ENCODE measurements around the gene SCARF1. TPM values are rescaled to one million over a fixed set of nuclear protein-coding genes. Genes with fewer than 3 reads are reported as not detected.

Gene SCARF1
- total and polyA plus RNA-seq, 7 donors, result 2.0 to 8.9 (median 5.2) TPM

- no peaks in the 10 kb centered on the region for H3K4me1 ChIP-seq
- TF ChIP-seq CTCF (IDR thresholded peaks at IDR 0.05), result no peak
- no peaks in the 10 kb centered on the region for H3K27me3 ChIP-seq (ENCODE audit: insufficient read depth in 3 of 3, low read length in 2 of 3)
- H3K27ac ChIP-seq, result no peak overlapping the region
- ATAC-seq (no peak), DNase-seq (no peak)
- H3K9me3 ChIP-seq, result no peaks in the 10 kb centered on the region
- H3K36me3 ChIP-seq (ENCODE audit: insufficient read depth in 1 of 2, low read depth in 1 of 2), result peaks cover 0 to 48% of the 10 kb centered on the region in 2 donors
- intact Hi-C loops (cut with DNase I), result no loop called here
- H3K4me3 ChIP-seq, result no peak overlapping the region
- WGBS, 3 donors, result 70 to 72% (median 71%) methylated on average over 16 of the region's 16 CpGs
These were observed 33.1 kb downstream of the SCARF1 start for GRCh38 chr17:1612400-1612799.

DNA sequence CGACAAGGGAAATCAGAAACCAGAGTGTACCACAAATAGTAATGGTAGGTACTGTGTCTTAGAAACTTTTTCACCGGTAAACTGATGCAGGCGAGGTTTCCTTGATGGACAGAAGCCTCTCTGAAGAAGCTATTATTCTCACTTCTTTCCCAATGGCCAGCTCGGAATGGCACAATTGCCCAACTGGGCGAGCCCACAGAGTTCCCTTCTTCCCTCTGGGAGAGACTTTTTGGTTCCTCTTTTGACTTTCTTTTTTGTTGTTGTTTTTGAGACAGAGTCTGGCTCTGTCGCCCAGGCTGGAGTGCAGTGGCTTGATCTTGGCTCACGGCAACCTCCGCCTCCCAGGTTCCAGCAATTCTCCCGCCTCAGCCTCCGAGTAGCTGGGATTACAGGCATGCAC lies 33.8 kb downstream of the SCARF1 start:
- ATAC-seq, result no peak
- 87 to 88% (median 87%) methylated on average over 10 of the region's 10 CpGs for WGBS, 3 donors

GRCh38 chr17:1608676-1609075 lies 36.9 kb downstream of the SCARF1 start:
- ATAC-seq, result no peak
- Histone ChIP-seq H3K27me3 (ENCODE audit: insufficient read depth in 3 of 3, low read length in 2 of 3) (no peaks in the 10 kb centered on the region), H3K36me3 (ENCODE audit: insufficient read depth in 1 of 2, low read depth in 1 of 2) (peaks cover 0 to 32% of the 10 kb centered on the region in 2 donors), H3K4me3 (no peak overlapping the region), H3K27ac (no peak overlapping the region), H3K9me3 (no peaks in the 10 kb centered on the region), H3K4me1 (peaks cover 14% of the 10 kb centered on the region)
- WGBS, 3 donors, result 95 to 96% (median 95%) methylated on average over 7 of the region's 7 CpGs
- intact Hi-C loops (cut with DNase I), result no loop called here
- TF ChIP-seq CTCF (IDR thresholded peaks at IDR 0.05), result no peak
- DNase-seq, result no peak

More for the DNA sequence above, 33.8 kb downstream of the SCARF1 start:
- Histone ChIP-seq H3K36me3 (ENCODE audit: insufficient read depth in 1 of 2, low read depth in 1 of 2) (peaks cover 0 to 43% of the 10 kb centered on the region in 2 donors), H3K27ac (no peak overlapping the region), H3K27me3 (ENCODE audit: insufficient read depth in 3 of 3, low read length in 2 of 3) (no peaks in the 10 kb centered on the region), H3K4me3 (no peak overlapping the region), H3K9me3 (no peaks in the 10 kb centered on the region), H3K4me1 (no peaks in the 10 kb centered on the region)
- intact Hi-C loops (cut with DNase I), result no loop called here
- TF ChIP-seq CTCF (IDR thresholded peaks at IDR 0.05), result no peak
- no peak for DNase-seq

- ATAC-seq (no peak), DNase-seq (no peak)
- TF ChIP-seq CTCF (IDR thresholded peaks at IDR 0.05), result no peak
- WGBS, 3 donors, result 91 to 92% (median 91%) methylated on average over 5 of the region's 5 CpGs
- intact Hi-C loops (cut with DNase I), result no loop called here
- Histone ChIP-seq H3K27me3 (ENCODE audit: insufficient read depth in 3 of 3, low read length in 2 of 3) (no peaks in the 10 kb centered on the region), H3K4me1 (peaks cover 14% of the 10 kb centered on the region), H3K36me3 (ENCODE audit: insufficient read depth in 1 of 2, low read depth in 1 of 2) (peaks cover 0 to 29% of the 10 kb centered on the region in 2 donors), H3K9me3 (no peaks in the 10 kb centered on the region), H3K4me3 (no peak overlapping the region), H3K27ac (peak overlapping the region; percentile 6)
These were observed 37.6 kb downstream of the SCARF1 start for GRCh38 chr17:1607971-1608320.

GRCh38 chr17:1606352-1606985 lies 39.1 kb downstream of the SCARF1 start:
- Histone ChIP-seq H3K27me3 (ENCODE audit: insufficient read depth in 3 of 3, low read length in 2 of 3) (no peaks in the 10 kb centered on the region), H3K27ac (peak overlapping the region; percentile 36), H3K36me3 (ENCODE audit: insufficient read depth in 1 of 2, low read depth in 1 of 2) (peaks cover 0 to 17% of the 10 kb centered on the region in 2 donors), H3K4me3 (no peak overlapping the region), H3K9me3 (no peaks in the 10 kb centered on the region), H3K4me1 (peaks cover 14% of the 10 kb centered on the region)
- no peak for TF ChIP-seq CTCF (IDR thresholded peaks at IDR 0.05)
- intact Hi-C loops (cut with DNase I), result no loop called here
- DNase-seq (no peak), ATAC-seq (peak in 1 of 4 donors; percentile 15)
- WGBS, 3 donors, result 79 to 87% (median 85%) methylated on average over 26 of the region's 26 CpGs

Data from psoas muscle (tissue), 8 donors.